Stimulated activated CD4-positive, alpha-beta T cell treated with anti-CD3 and anti-CD28 coated beads, Interleukin-1b, Interleukin-23, amount 100 ng/mL, for 1 hour (primary cell): ENCODE measurements around the gene PSMB8.
A peak's percentile ranks its signal among the peaks of the same experiment; 100 is the strongest.
"Not testable (repeated sequence)": the region's sequence is repeated elsewhere in the genome, so short reads cannot be mapped to it uniquely, and the experiment has no call there.

ENCODE experiments used
- DNase-seq, 2 donors: peaks; one replicate each; pipeline ENCODE4 v3.0.0-alpha.2; 2020; ENCODE audit warnings: low read depth in 2 of 2

The PSMB8 gene

DNA sequence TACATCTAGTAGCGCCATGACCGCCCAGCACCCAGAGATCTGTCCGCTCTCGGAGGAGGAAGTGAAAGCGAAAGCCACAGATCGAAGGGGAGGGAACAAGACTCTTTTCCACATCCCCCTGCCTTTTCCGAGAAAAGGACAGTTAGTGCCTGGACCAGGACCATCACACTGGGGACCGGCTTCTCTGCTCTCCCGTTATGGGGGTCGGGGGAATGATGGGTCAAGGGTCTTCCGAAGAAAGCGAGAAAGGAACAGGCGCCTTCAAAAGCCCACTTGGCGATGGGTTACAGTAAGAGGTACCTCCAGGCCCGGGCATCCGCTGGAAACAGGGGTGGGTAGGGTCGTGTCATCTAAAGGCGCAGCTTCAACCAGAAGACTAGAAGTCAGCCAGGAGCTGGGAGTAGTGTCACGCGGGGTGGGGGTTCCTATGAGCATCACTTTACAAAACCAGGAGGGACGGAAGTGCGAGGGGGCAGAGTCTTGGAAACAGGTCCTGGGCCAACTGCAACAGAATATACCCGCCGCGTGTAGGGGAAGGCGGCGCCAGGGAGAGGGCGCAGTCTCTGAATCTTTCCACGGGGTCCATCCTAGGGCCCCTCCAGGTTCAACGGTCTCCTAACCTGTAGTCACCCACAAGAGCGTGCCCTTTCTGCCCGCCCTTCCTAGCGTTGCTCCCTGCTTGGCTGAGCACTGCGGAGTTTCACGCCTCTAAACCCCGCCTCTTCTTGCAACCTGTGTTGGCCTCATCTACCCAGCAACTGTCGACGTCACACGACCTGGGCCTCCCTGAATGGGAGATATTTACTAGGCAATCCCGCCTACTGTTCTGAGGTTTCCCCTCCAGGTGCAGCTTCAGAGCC, at the start of gene PSMB8:
TSS of gene PSMB8 (minus strand) at position 69 of the 860 bp plus-strand sequence. CDS start at position 18, 51 bp downstream.
- peak; percentile 95 to 96 for DNase-seq

DNA sequence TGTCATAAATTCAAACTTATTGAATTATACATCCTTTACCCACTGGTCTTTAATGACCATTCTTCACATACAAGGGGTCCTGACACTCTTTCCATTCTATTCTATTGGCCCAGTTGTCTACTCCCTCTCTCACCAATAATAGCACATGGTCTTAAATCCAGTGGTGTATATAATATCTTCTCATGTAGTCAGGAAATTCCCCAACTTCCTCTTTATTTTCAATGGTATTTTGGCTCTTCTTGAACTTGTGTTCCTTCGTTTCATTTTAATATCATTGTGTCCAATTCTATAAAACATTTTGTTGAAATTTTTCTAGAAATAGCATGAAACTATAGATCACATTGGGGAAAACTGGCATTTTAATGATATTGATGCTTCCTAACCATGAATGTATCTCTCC, 47.0 kb upstream of the PSMB8 start:
- no peak for DNase-seq

DNA sequence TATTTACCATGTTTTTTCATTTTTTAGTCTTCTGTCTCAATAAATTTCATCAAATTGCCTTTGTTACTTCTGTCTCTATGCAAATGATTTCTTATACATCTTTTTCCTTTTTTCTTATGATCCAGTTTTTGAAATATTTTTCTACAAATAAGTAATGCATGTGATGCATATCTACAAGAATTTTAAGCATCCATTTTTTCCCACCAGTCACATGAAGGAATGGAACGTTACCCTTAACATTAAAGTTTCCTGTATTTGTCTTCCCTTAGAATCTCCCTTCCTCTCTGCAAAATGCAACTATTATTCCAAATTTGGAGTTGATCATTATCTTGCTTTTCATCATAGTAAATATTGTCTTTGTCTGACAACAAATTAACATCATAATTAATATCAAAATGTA, 45.7 kb upstream of the PSMB8 start:
- DNase-seq = no peak

DNA sequence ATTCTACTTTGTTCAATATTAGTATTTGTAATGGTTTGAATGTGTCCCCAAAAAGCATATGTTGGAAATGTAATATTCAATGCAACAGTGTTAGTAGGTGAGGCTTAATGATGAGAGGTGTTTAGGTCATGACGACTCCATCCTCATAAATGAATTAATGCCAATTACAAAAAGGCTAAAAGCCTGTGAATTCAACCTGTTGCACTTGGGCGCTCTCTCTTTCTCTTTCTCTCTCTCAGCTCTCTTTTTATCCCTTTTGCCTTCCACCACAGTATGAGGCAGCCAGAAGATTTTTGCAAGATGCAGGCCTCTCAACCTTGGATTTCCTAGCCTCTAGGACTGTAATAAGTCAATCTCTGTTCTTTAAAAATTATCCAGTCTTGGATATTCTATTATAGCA, 44.7 kb upstream of the PSMB8 start:
- no peak for DNase-seq

DNA sequence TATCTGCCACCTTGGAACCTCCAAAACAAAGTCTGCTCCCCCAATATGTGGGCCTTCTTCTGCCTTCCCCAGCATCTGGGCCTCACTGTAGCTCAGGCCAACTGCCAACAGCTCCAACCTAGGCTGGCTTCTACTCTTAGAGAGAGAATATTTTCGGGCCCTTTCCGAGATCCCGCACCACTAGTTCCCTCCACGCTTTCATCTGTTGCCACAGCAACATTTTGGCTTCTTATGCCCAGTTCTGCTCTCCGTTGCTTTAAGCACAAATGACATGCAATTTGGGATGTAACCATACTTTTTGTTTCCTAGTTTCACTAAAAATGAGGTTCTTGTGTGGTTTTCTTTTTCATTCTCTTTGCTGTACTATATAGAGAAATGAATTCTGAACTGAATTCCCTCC, 43.8 kb upstream of the PSMB8 start:
- DNase-seq = no peak

DNA sequence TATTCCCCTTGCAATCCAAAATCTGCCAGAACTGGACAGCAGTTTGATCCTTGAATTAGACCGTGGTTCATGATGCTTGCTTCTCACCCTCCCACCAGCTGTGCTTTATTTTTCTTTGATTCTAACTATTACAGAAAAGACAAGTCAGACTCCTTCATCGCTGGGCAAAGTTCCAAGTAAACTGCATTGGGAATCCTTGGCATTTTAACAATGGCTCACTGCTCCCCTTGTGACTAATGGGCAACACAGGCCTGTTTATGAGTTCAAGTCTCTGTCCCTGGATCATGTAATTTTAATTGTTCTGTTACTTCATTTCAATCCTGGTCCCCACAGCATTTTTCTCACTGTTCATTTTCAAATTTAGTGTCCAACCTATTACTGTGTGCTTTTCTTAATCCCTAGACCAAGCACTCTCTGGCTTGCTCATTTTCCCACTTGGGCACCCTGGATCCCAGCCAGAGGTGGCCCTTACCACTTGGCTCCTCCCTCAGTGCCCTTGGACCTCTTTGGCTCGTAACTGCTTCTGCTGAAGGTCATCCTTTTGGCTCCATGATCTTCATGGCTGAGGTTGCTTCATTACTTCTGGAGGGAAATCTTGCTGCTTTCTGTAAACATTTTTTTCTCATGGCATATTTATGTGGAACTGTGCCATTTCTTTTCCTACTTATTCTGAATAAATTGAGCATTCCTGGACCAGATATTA, 43.0 kb upstream of the PSMB8 start:
- DNase-seq = no peak

DNA sequence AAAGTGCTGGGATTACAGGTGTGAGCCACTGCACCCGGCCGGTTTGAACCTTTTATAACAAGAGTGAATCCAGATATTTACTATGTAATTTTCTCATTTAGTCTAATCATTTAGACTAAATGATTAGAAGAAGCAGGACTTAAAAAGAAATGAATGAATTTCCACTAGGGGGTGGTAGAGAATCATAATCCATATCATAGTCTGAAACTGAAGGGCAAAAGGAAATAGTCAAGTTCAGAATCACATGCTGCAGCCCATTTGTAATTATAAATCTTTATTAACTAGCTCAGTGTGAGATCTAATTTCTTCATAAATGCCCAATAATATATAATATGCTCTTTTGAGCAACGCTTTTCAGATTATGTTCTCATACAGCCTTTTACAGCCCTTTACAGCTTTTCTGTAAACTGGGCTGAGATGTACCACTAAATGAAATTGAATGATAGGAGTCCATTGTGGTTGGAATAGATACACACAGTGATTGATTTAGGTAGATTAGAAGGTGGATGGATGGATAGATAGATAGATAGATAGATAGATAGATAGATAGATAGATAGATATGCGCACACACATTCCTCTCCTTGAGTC, 41.9 kb upstream of the PSMB8 start:
- DNase-seq = no peak

DNA sequence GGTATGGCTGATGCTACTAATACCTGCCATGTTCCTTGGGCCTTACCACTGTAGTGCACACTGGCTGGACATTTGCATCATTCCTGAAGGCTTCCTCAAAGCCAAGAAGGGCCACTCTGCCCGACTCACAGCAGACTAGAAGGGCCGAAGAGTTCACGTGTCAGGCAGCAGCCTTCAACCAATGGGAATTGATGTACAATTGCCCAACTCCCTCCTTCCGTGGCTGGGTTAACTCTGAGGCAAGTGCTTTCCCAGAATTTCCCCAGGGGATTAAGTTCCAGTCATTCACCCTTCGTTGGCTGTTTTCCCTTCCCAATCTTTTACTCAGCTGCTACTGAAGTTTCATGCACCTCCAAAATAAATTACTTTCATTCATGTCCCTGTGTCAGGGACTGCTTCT, 39.9 kb upstream of the PSMB8 start:
- DNase-seq = no peak

DNA sequence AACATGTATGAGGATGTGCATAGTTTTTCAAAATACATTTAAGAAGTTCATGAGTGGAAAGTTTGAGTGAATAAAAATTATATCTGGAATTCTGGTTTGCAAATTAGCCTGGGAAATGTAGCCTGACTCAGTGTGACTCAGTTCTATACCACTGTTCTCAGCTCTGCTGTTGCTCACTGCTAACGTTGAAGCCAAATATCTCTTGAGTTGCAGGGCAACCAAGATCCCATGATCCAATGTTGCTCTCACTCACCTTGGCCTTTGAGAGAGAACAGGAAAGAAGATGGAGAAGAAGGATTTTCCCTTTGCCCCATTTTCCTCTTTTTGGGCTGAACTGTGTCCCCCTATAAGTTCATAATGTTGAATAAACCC, 39.0 kb upstream of the PSMB8 start:
- DNase-seq = no peak

DNA sequence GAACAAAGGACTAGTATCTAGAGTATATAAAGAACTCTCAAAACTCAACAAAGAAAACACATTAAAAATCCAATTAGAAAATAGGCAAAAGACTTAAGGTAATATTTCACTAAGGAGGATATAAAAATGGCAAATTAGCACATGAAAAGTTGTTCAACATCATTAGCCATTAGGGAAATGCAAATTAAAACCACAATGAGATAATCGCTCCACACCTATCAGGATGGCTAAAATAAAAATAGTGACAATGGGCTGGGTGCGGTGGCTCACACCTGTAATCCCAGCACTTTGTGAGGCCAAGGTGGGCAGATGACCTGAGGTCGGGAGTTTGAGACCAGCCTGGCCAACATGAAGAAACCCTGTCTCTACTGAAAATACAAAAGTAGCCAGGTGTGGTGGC, 37.1 kb upstream of the PSMB8 start:
- DNase-seq = not testable (repeated sequence)

DNA sequence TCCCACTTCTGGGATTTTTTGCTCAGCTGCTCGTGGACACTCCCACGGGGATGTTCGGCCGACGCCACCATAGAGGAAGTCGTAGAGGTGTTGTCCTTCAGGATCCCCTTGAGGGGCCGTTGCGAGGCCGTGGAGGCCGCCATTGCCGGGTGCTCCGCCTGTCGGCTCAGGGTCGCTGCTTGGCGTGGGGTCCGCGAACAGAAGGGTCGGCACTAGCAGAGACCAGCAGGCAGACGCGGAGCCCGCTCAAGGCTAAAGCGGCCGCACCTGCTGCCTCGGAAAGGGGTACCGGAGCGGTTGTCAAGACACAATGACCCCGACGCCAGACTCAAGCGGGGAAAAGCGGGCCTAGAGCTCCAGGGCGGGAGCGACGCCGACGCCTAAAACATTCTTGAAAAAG, 35.8 kb upstream of the PSMB8 start:
- DNase-seq = no peak

DNA sequence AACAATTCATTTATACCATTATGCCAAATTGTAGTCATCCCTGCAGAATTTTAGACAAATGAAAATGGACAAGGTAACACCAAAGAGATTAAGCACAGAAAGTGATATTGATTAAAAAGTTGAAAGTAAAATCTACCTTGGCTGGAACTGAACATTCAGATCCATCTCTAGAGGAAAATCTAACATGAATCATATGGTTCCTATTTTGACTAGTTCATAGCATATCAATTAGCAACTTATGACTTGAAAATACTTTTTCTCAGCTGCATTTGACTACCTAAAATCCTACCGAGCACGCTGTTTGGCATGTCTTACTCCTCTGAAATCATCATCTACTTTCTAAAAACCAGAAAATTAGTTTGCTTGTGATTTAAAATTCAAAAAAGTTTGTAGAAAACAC, 32.8 kb upstream of the PSMB8 start:
- no peak for DNase-seq

DNA sequence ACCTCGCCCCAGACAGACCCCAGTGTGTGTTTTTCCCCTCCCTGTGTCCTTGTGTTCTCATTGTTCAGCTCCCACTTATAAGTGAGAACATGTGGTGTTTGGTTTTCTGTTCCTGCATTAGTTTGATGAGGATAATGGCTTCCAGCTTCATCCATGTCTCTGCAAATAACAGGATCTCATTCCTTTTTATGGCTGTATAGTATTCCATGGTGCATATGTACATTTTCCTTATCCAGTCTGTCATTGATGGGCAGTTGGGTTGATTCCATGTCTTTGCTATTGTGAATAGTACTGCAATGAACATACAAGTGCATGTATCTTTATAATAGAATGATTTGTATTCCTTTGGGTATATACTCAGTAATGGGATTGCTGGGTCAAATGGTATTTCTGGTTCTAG, 30.1 kb upstream of the PSMB8 start:
- not testable (repeated sequence) for DNase-seq

DNA sequence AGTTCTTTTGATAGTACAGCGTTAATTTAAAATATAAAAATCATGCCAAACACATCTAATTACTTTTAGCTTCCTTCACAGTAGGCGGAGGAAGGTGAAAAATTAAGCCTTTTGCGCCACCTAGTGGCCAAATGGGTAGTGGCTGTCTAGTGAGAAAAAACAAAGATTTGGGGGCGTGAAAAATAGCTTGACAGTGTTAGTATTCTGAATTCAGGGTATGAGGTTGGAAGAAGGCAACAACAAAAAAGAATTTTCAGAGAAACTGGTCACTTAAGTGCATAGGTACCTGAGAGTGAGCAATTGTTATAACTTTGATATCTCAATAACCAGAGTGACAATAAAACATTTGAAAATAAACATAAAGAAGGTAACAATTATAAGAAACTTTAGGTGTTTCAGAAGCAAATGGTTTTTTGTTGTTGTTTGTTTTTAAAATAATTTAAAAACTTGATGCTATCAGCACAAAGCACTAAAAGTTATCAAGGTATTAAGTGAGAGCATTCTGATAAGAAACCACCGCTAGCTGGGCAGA, 24.5 kb upstream of the PSMB8 start:
- peak; percentile 67 to 83 for DNase-seq

DNA sequence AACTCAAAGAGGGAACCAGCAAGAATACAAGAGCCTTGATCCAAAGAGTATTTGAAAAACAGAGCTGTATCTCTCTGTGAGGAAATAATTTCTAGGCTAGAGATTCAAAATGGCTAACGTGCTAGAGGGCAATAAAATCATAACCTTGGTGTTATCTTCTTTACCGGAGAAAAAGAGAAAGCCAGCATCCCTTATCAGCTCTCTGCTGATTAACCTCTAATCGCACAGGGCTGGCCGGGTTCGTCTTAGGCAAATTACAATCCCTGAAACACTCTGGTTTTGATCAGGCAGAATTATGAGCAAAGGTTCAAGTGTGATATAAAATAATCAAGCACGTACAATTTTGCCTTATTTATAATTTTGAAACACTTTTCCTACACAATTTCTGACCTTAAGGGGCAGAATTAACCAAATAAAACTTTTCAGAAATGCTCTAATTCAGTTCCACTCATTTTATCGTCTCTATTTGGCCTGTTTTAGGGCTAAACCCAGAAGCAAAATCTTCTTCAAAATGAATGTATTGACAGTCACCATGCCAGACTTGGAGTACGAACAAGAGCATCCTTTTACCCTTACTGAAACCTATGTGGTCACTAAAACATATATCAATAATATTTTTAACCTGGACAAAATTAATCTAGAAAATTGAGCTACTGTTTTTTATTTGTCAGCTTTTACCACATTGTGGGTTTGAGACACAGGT, 23.9 kb upstream of the PSMB8 start:
- DNase-seq = no peak

DNA sequence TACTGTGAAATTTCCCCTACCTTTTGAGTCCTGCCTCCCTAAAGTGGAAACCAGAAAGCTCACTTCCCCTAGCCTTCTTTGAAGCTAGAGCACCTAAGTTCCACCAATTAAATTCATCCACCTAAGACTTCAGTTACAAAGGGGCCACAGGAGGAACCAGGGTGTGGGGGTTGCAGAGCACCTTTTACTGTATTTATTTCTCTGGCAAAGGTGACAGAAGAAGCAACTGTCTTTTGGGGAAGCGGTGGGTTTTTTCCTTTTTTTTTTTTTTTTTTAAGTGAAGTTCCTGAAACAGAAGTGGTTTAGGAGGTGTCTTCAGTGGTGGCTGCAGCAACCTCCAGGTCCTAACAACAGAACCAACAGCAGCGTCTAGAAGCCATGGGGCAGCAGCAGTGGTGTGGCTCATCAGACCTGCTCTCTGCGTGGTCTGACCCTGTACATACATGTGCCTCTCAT, 23.2 kb upstream of the PSMB8 start:
- DNase-seq = no peak

DNA sequence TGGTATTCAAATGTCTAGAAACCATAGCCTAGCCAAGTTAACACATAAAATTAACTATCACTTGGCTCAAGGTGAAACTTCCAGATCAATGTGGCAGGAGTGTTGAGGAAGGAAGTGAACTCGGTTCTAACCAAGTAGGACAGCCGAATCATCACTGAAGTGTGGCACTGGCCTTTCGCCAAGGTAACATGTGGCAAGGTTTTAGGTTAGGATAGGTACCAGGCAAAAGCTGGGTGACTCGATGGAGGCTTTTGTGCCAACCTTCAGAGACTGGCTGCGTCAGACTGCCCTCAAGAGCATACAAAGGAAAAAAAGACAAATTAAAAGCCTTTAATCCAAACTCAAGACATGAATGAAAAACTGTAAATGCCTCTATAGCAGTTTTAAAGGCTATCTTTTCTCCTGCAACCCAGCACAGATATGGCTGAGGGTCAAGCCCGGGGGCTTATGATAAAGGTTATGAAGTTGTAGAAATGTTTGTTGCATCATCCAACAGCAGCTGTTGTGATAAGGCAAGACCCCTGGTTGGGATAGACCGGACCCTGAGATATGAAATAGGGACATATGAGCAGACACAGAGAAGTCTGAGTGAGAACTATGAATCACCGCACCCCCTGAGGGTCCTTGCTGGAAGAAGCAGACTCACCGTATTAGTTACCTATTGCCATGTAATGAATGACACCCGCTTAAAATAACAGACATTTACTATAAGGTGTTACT, 22.0 kb upstream of the PSMB8 start:
- DNase-seq = no peak

DNA sequence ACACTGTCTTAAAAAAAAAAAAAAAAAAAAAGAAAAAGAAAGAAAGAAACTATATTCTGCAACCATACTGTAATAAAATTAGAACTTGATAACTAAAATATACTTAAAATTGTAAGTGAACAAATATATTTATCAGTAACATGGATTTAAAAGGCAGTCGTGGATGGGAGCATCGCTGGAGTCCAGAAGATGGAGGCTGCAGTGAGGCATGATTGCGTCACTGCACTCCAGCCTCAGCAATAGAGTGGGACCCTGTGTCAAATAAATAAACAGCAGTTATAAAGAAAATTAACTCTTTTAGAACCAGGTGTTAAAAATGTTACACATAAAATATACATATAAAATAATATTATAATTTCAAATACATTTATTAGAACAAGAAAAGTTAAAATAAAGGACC, 18.9 kb upstream of the PSMB8 start:
- no peak for DNase-seq

DNA sequence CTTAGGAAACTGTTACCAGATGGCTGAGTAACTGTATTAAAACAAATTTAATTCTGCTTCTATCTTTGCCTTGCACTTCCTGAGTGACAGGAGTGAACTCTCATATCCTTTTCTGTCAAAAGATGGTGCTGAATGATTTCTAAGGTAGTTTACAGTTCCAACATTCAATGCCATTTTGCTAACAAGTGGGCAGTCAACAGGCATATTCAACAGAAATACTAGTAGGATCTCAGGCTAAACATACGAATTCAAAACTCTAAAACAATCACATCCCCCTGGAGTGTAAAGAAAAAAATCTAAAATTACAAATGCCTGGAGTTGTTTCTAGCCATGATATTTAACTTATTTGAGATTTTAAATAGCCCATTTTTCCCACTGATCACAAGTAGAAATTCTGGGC, 16.8 kb upstream of the PSMB8 start:
- DNase-seq = no peak

DNA sequence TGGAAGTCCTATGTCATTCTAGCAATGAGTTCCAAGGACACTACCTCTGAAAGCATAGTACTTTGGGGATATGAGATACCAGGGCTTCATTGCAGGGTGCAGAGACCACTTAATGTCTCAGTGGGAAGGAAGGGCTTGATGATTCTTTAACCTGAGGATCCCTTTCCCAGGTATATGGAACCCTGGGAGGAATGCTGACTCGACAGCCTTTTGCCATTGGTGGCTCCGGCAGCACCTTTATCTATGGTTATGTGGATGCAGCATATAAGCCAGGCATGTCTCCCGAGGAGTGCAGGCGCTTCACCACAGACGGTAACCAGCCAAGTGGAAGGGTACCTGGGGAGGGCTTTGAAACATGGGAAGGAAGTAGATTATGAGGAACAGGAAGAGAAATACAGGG, 14.3 kb upstream of the PSMB8 start:
- no peak for DNase-seq

DNA sequence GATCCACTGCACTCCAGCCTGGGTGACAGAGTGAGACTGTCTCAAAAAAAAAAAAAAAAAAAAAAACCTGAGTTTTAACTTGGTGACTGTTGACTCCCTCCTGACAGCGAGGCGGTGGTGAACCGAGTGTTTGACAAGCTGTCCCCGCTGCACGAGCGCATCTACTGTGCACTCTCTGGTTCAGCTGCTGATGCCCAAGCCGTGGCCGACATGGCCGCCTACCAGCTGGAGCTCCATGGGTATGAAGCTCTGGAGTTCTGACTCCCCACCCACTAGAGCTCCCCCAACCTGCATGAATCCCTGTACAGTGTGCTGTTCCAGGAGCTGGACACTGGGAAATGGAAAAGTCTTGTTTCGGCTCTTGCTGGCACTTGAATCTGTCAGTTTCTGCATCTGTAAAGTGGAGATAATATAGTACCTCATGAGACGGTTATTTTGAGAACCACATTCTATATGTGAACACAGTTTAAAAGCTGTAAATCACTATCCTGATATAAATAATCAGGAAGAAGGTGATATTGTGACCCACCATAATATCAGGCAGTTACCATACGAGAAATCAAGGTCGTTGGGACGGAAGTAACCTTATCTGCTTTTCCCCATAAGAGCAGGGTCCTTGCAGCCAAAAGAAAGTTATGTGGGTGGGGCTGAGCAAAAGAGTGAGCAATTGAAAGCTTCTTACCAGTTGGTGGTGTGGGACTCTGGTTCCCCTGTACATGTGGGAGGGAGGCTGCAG, 13.5 kb upstream of the PSMB8 start:
- no peak for DNase-seq
